ENCODE results near the gene ACTG1.

Gene ACTG1

DNA sequence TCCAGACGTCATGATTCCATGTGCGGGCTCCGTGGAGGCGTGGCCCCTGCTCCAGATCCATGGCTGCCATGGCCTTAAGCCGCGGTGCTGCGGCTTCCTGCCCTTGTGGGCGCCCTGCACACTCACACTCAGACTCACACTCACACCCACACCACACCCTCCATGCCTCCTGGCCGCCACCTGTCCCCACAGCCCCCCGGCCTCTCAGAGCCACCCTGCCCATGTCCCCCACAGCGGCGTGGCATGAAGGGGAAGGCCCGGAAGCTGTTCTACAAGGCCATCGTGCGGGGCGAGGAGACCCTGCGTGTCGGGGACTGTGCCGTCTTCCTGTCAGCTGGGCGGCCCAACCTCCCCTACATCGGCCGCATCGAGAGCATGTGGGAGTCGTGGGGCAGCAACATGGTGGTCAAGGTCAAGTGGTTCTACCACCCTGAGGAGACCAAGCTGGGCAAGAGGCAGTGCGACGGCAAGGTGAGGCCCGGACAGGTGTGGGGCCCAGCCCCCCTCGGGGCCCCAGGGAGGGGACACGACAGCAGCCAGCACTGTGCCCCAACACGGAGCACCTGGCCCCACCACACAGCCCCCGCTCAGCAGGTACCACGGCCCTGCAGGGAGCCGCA lies 50.0 kb downstream of the ACTG1 start:
- no peak for DNase-seq (ENCODE audit: low read depth)

DNA sequence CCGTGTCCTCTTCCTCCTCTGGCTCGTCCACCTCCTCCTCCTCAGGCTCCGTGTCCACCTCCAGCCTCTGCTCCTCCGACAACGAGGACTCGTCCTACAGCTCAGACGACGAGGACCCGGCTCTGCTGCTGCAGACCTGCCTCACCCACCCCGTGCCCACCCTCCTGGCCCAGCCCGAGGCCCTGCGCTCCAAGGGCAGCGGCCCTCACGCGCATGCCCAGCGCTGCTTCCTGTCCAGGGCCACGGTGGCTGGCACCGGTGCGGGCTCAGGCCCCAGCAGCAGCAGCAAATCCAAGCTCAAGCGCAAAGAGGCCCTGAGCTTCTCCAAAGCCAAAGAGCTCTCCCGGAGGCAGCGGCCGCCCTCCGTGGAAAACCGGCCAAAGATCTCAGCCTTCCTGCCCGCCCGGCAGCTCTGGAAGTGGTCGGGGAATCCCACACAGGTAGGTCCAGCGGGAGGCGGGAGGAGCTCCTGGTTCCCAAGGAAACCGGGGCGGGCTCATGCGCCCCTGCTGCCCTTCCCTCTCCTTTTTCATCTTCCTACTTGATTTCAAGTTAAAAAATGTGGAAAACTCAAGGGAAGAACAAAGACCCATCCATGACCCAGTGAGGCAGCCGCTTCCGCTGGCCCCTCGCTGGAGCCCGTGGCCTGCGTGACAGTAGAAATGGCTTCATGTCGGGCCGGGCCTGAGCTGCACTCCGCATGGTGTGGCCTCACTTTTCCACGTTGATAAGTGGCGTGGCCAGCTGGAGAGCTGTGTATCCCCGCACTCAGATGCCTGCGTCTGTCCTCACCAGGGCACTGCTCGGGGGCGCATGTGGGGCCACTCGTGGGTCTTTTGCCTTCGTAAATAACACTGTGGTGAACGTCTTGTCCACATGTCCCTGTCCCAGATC lies 50.7 kb downstream of the ACTG1 start:
- DNase-seq (ENCODE audit: low read depth): no peak

DNA sequence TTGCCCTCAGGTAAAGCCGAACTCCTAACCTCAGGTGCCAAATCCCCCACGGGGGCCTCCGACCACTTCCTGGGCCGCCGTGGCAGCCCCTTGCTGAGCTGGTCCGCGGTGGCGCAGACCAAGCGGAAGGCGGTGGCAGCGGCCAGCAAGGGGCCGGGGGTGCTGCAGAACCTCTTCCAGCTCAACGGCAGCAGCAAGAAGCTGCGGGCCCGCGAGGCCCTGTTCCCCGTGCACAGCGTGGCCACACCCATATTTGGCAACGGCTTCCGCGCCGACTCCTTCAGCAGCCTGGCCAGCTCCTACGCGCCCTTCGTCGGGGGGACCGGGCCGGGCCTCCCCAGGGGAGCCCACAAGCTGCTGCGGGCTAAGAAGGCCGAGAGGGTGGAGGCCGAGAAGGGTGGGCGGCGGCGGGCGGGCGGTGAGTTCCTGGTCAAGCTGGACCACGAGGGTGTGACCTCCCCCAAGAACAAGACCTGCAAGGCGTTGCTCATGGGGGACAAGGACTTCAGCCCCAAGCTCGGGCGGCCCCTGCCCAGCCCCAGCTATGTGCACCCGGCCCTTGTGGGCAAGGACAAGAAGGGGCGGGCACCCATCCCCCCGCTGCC lies 51.6 kb downstream of the ACTG1 start:
- DNase-seq (ENCODE audit: low read depth): no peak

Measured in stimulated activated CD8-positive, alpha-beta memory T cell treated with anti-CD3 and anti-CD28 coated beads, Interleukin-4, amount 100 ng/mL, for 24 hours (primary cell).